C4-2B (cell line): Measurements from ENCODE around the gene RP9.

ENCODE experiments used
- ZFX ChIP-seq: fragments of 450-650 bp; IDR thresholded peaks from 2 replicates; pipeline ENCODE4 v1.6.1; 2017
- TF ChIP-seq, protein P1 (sequence below): fragments of 450-650 bp; conservative IDR thresholded peaks from 2 replicates; pipeline ENCODE4 v1.5.1; 2017; ENCODE audit warnings: mild to moderate bottlenecking

DNA sequence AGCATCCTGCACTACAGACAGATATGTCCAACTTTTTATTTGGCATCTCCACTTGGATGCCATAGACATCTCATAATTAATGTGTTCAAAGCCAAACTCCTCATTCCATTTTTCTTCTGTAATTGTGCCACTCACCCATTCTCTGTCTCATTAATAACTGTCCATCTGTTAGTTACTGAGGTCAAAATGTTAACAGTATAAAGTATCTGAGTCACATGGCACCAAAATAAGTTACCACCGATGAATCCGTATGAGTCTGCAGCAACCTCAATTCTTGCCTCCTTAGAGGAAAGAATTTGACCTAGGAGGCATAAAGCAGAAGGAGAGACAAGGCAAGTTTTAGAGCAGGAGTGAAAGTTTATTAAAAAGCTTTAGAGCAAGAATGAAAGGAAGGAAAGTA lies 30.1 kb downstream of the RP9 start:
- TF ChIP-seq, protein P1, sequence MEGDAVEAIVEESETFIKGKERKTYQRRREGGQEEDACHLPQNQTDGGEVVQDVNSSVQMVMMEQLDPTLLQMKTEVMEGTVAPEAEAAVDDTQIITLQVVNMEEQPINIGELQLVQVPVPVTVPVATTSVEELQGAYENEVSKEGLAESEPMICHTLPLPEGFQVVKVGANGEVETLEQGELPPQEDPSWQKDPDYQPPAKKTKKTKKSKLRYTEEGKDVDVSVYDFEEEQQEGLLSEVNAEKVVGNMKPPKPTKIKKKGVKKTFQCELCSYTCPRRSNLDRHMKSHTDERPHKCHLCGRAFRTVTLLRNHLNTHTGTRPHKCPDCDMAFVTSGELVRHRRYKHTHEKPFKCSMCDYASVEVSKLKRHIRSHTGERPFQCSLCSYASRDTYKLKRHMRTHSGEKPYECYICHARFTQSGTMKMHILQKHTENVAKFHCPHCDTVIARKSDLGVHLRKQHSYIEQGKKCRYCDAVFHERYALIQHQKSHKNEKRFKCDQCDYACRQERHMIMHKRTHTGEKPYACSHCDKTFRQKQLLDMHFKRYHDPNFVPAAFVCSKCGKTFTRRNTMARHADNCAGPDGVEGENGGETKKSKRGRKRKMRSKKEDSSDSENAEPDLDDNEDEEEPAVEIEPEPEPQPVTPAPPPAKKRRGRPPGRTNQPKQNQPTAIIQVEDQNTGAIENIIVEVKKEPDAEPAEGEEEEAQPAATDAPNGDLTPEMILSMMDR, result no peak
- TF ChIP-seq ZFX, result no peak
